NOMO-1 treated with DMSO at 0.1 percent for 48 hours (cell line): ENCODE data around the gene SH3BGRL3.
"Not testable (repeated sequence)": the region's sequence is repeated elsewhere in the genome, so short reads cannot be mapped to it uniquely, and the experiment has no call there.

Experiments used
- DNase-seq: peaks from one replicate; lab custom pipeline; 2025; ENCODE audit not compliant: unreplicated experiment; lab: John Stamatoyannopoulos, UW

Gene SH3BGRL3

GRCh38 chr1:26315874-26316850 is 36.3 kb downstream of the SH3BGRL3 start:
- no peak for DNase-seq

- DNase-seq: peak; percentile 5
Measured at GRCh38 chr1:26317146-26317545, 37.3 kb downstream of the SH3BGRL3 start.

GRCh38 chr1:26317612-26318337 is 37.9 kb downstream of the SH3BGRL3 start, which contains the start of gene CD52:
TSS of gene CD52 (plus strand) at chr1:26317958. CDS start at chr1:26318018, 60 bp downstream.
- peak; percentile 69 for DNase-seq

- DNase-seq: no peak
Measured at GRCh38 chr1:26318338-26319064, 38.6 kb downstream of the SH3BGRL3 start.

- DNase-seq: no peak
Measured at GRCh38 chr1:26320896-26321295, 41.0 kb downstream of the SH3BGRL3 start.

GRCh38 chr1:26321315-26322041 is 41.6 kb downstream of the SH3BGRL3 start:
- peak; percentile 83 for DNase-seq

- no peak for DNase-seq
Measured at GRCh38 chr1:26322042-26322331, 42.1 kb downstream of the SH3BGRL3 start.

GRCh38 chr1:26323382-26323781 is 43.5 kb downstream of the SH3BGRL3 start:
- DNase-seq: no peak

GRCh38 chr1:26324550-26324949 is 44.7 kb downstream of the SH3BGRL3 start:
- no peak for DNase-seq

- DNase-seq: no peak
Measured at GRCh38 chr1:26327956-26328362, 48.1 kb downstream of the SH3BGRL3 start.

- DNase-seq: no peak
Measured at GRCh38 chr1:26328597-26328996, 48.7 kb downstream of the SH3BGRL3 start.

- not testable (repeated sequence) for DNase-seq
Measured at GRCh38 chr1:26329380-26329779, 49.5 kb downstream of the SH3BGRL3 start.

- DNase-seq: no peak
Measured at GRCh38 chr1:26330276-26330675, 50.4 kb downstream of the SH3BGRL3 start.
